GM21390 (cell line): ENCODE measurements around the gene SHC3.

ENCODE experiments used
- ATAC-seq: cut with Tn5 transposase; IDR thresholded peaks from one replicate; pipeline ENCODE4 v1.9.1; 2021; ENCODE audit not compliant: unreplicated experiment

Gene SHC3

GRCh38 chr9:89160806-89161205 is 17.8 kb downstream of the SHC3 start:
- ATAC-seq = no peak

- ATAC-seq = no peak
Observed at GRCh38 chr9:89154651-89155336, 23.8 kb downstream of the SHC3 start.

- ATAC-seq = no peak
Observed at GRCh38 chr9:89154218-89154617, 24.4 kb downstream of the SHC3 start.

- no peak for ATAC-seq
Observed at GRCh38 chr9:89153232-89154017, 25.2 kb downstream of the SHC3 start.

GRCh38 chr9:89149726-89150125 is 28.9 kb downstream of the SHC3 start:
- no peak for ATAC-seq

- ATAC-seq = no peak
Observed at GRCh38 chr9:89145097-89145496, 33.5 kb downstream of the SHC3 start.

- ATAC-seq = no peak
Observed at GRCh38 chr9:89144238-89144637, 34.4 kb downstream of the SHC3 start.

- ATAC-seq = no peak
Observed at GRCh38 chr9:89143266-89143665, 35.4 kb downstream of the SHC3 start.

GRCh38 chr9:89139455-89139854 is 39.2 kb downstream of the SHC3 start:
- ATAC-seq = no peak

GRCh38 chr9:89138463-89139390 is 39.9 kb downstream of the SHC3 start:
- no peak for ATAC-seq

GRCh38 chr9:89137542-89138462 is 40.8 kb downstream of the SHC3 start:
- ATAC-seq = no peak

GRCh38 chr9:89135591-89136166 is 42.9 kb downstream of the SHC3 start:
- ATAC-seq = no peak

- ATAC-seq = no peak
Observed at GRCh38 chr9:89134709-89135108, 43.9 kb downstream of the SHC3 start.

- no peak for ATAC-seq
Observed at GRCh38 chr9:89122949-89123348, 55.7 kb downstream of the SHC3 start.

GRCh38 chr9:89120704-89121103 is 57.9 kb downstream of the SHC3 start:
- ATAC-seq = no peak

GRCh38 chr9:89116805-89117192 is 61.8 kb downstream of the SHC3 start:
- ATAC-seq = no peak

- ATAC-seq = no peak
Observed at GRCh38 chr9:89116064-89116804, 62.4 kb downstream of the SHC3 start.

GRCh38 chr9:89115426-89115825 is 63.2 kb downstream of the SHC3 start:
- ATAC-seq = no peak

GRCh38 chr9:89114741-89115140 is 63.9 kb downstream of the SHC3 start:
- no peak for ATAC-seq
